ENCODE results near the gene OPRD1.
A peak's percentile ranks its signal among the peaks of the same experiment; 100 is the strongest.

OPRD1 gene

GRCh38 chr1:28909198-28909597, 97.2 kb downstream of the OPRD1 start:
- Mint-ChIP-seq H3K9me3 (no peaks in the 10 kb centered on the region), H3K4me3 (no peak overlapping the region), H3K4me1 (peaks cover 16% of the 10 kb centered on the region), H3K27me3 (no peaks in the 10 kb centered on the region), H3K36me3 (peaks cover 7% of the 10 kb centered on the region), H3K27ac (no peak overlapping the region)
- ATAC-seq (ENCODE audit: low read depth) (no peak), DNase-seq (ENCODE audit: low spot score in 2 of 2) (no peak)

- ATAC-seq (ENCODE audit: low read depth), result no peak
- H3K27ac Mint-ChIP-seq, result peak overlapping the region; percentile 60
These were observed 98.6 kb downstream of the OPRD1 start for GRCh38 chr1:28910379-28911115.

GRCh38 chr1:28913786-28914227, 101.8 kb downstream of the OPRD1 start:
- H3K4me1 Mint-ChIP-seq, result peaks cover 25% of the 10 kb centered on the region
- peak overlapping the region; percentile 87 for H3K27ac Mint-ChIP-seq
- no peaks in the 10 kb centered on the region for H3K9me3 Mint-ChIP-seq
- peak overlapping the region; percentile 91 for H3K4me3 Mint-ChIP-seq
- ATAC-seq (ENCODE audit: low read depth), result no peak
- H3K27me3 Mint-ChIP-seq, result no peaks in the 10 kb centered on the region
- H3K36me3 Mint-ChIP-seq, result peaks cover 1% of the 10 kb centered on the region
- no peak for DNase-seq (ENCODE audit: low spot score in 2 of 2)

More at GRCh38 chr1:28910379-28911115, 98.6 kb downstream of the OPRD1 start:
- Mint-ChIP-seq H3K27me3 (no peaks in the 10 kb centered on the region), H3K9me3 (no peaks in the 10 kb centered on the region), H3K36me3 (peaks cover 5% of the 10 kb centered on the region), H3K4me3 (no peak overlapping the region), H3K4me1 (peaks cover 17% of the 10 kb centered on the region)
- DNase-seq (ENCODE audit: low spot score in 2 of 2), result no peak

GRCh38 chr1:28914228-28915030, 102.5 kb downstream of the OPRD1 start, which contains the start of gene EPB41:
Gene EPB41 (plus strand): TSS chr1:28914569. CDS start chr1:28987438, 72,869 bp downstream.
- peak within 1 kb of the TSS; percentile 91 for H3K4me3 Mint-ChIP-seq
- peaks cover 26% of the 10 kb centered on the region for H3K4me1 Mint-ChIP-seq
- peak within 1 kb of the TSS; percentile 87 for H3K27ac Mint-ChIP-seq
- ATAC-seq (ENCODE audit: low read depth) (peak; percentile 88), DNase-seq (ENCODE audit: low spot score in 2 of 2) (peak; percentile 84)
- H3K36me3 Mint-ChIP-seq, result peaks cover 1% of the 10 kb centered on the region
- H3K9me3 Mint-ChIP-seq, result no peaks in the 10 kb centered on the region
- no peaks in the 10 kb centered on the region for H3K27me3 Mint-ChIP-seq

- peaks cover 1% of the 10 kb centered on the region for H3K36me3 Mint-ChIP-seq
- no peaks in the 10 kb centered on the region for H3K9me3 Mint-ChIP-seq
- peaks cover 29% of the 10 kb centered on the region for H3K4me1 Mint-ChIP-seq
- H3K4me3 Mint-ChIP-seq, result peak overlapping the region; percentile 91
- DNase-seq (ENCODE audit: low spot score in 2 of 2) (peak in 1 of 2 donors; percentile 26), ATAC-seq (ENCODE audit: low read depth) (peak; percentile 15)
- H3K27me3 Mint-ChIP-seq, result no peaks in the 10 kb centered on the region
- peak overlapping the region; percentile 60 for H3K27ac Mint-ChIP-seq
These were observed 103.3 kb downstream of the OPRD1 start for GRCh38 chr1:28915031-28915895.

- peaks cover 1% of the 10 kb centered on the region for H3K36me3 Mint-ChIP-seq
- H3K9me3 Mint-ChIP-seq, result no peaks in the 10 kb centered on the region
- no peak for ATAC-seq (ENCODE audit: low read depth)
- no peaks in the 10 kb centered on the region for H3K27me3 Mint-ChIP-seq
- H3K27ac Mint-ChIP-seq, result peak overlapping the region; percentile 31
- no peak overlapping the region for H3K4me3 Mint-ChIP-seq
- peaks cover 34% of the 10 kb centered on the region for H3K4me1 Mint-ChIP-seq
- no peak for DNase-seq (ENCODE audit: low spot score in 2 of 2)
These were observed 105.8 kb downstream of the OPRD1 start for GRCh38 chr1:28917757-28918118.

All from memory B cell (primary cell).